SK-N-SH treated with all-trans-retinoic acid at 6 μM for 48 hours (cell line): ENCODE data around the gene PPP2R3C.

Experiments used
- ATAC-seq: fragments of 200-7000 bp; cut with Tn5 transposase; 3 replicates; pipeline ENCODE4 v1.9.1; 2020; ENCODE audit warnings: mild to moderate bottlenecking, moderate library complexity
- ARNTL ChIP-seq: fragments of 450-650 bp; formaldehyde crosslinking; IDR thresholded peaks from 2 replicates; pipeline ENCODE4 v1.5.0; 2020; ENCODE audit warnings: low read depth, mild to moderate bottlenecking, moderate library complexity, borderline replicate concordance
- BACH2 ChIP-seq: fragments of 250-450 bp; sonication (Bioruptor Pico); IDR thresholded peaks from 2 replicates; pipeline ENCODE4 v1.9.0; 2021; ENCODE audit warnings: mild to moderate bottlenecking, borderline replicate concordance
- CSDC2 ChIP-seq: fragments of 250-450 bp; sonication (Bioruptor Pico); IDR thresholded peaks from 2 replicates; pipeline ENCODE4 v1.5.0; 2020; ENCODE audit warnings: mild to moderate bottlenecking, moderate library complexity
- ESRRG ChIP-seq: fragments of 250-450 bp; sonication (Bioruptor Pico); IDR thresholded peaks from 2 replicates; pipeline ENCODE4 v1.6.1; 2021; ENCODE audit warnings: mild to moderate bottlenecking
- GLIS3 ChIP-seq: fragments of 250-450 bp; sonication (Bioruptor Pico); IDR thresholded peaks from 2 replicates; pipeline ENCODE4 v1.5.0; 2020; ENCODE audit warnings: mild to moderate bottlenecking, moderate library complexity
- ISL1 ChIP-seq: fragments of 250-450 bp; sonication (Bioruptor Pico); IDR thresholded peaks from 2 replicates; pipeline ENCODE4 v2.1.2; 2022; ENCODE audit warnings: mild to moderate bottlenecking, moderate library complexity
- OSR1 ChIP-seq: fragments of 250-450 bp; sonication (Bioruptor Pico); IDR thresholded peaks from 2 replicates; pipeline ENCODE4 v1.8.0; 2022; ENCODE audit warnings: moderate library complexity, mild to moderate bottlenecking, inconsistent platforms
- PPARA ChIP-seq: fragments of 250-450 bp; sonication (Bioruptor Pico); IDR thresholded peaks from 2 replicates; pipeline ENCODE4 v1.5.0; 2020; ENCODE audit warnings: mild to moderate bottlenecking, borderline replicate concordance
- SNAI2 ChIP-seq: fragments of 250-450 bp; sonication (Bioruptor Pico); IDR thresholded peaks from 2 replicates; pipeline ENCODE4 v1.5.0; 2020; ENCODE audit warnings: mild to moderate bottlenecking, moderate library complexity
- TCF4 ChIP-seq: fragments of 250-450 bp; sonication (Bioruptor Pico); IDR thresholded peaks from 2 replicates; pipeline ENCODE4 v1.8.0; 2021; ENCODE audit warnings: mild to moderate bottlenecking, moderate library complexity, borderline replicate concordance
- TOX ChIP-seq: fragments of 250-450 bp; sonication (Bioruptor Pico); IDR thresholded peaks from 2 replicates; pipeline ENCODE4 v1.8.0; 2021; ENCODE audit warnings: mild to moderate bottlenecking, moderate library complexity, borderline replicate concordance
- ZC3H10 ChIP-seq: fragments of 250-450 bp; sonication (Bioruptor Pico); IDR thresholded peaks from 2 replicates; pipeline ENCODE4 v1.5.1; 2021; ENCODE audit warnings: mild to moderate bottlenecking, moderate library complexity
- ZFP3 ChIP-seq: fragments of 250-450 bp; sonication (Bioruptor Pico); IDR thresholded peaks from 2 replicates; pipeline ENCODE4 v1.5.0; 2020; ENCODE audit warnings: mild to moderate bottlenecking, moderate library complexity
- ZFP30 ChIP-seq: fragments of 450-650 bp; formaldehyde crosslinking; IDR thresholded peaks from 2 replicates; pipeline ENCODE4 v1.5.0; 2022; ENCODE audit warnings: mild to moderate bottlenecking, moderate library complexity
- ZNF565 ChIP-seq: fragments of 450-650 bp; formaldehyde crosslinking; conservative IDR thresholded peaks from 2 replicates; pipeline ENCODE4 v1.5.0; 2020; ENCODE audit warnings: low read depth, mild to moderate bottlenecking, moderate library complexity
- ZNF70 ChIP-seq: fragments of 450-650 bp; formaldehyde crosslinking; IDR thresholded peaks from 2 replicates; pipeline ENCODE4 v1.5.0; 2020; ENCODE audit warnings: mild to moderate bottlenecking, moderate library complexity
- ZNF8 ChIP-seq: fragments of 450-650 bp; formaldehyde crosslinking; IDR thresholded peaks from 2 replicates; pipeline ENCODE4 v1.5.0; 2020; ENCODE audit warnings: mild to moderate bottlenecking, moderate library complexity
- TF ChIP-seq, protein P1 (sequence below): fragments of 250-450 bp; sonication (Bioruptor Pico); IDR thresholded peaks from 2 replicates; pipeline ENCODE4 v1.5.0; 2020; ENCODE audit warnings: mild to moderate bottlenecking, moderate library complexity
- TF ChIP-seq, protein P2 (sequence below): fragments of 250-450 bp; sonication (Bioruptor Pico); IDR thresholded peaks from 2 replicates; pipeline ENCODE4 v1.5.1; 2020; ENCODE audit warnings: low read depth, mild to moderate bottlenecking, moderate library complexity
- TF ChIP-seq, protein P3 (sequence below): fragments of 250-450 bp; sonication (Bioruptor Pico); IDR thresholded peaks from 2 replicates; pipeline ENCODE4 v1.8.0; 2020; ENCODE audit warnings: mild to moderate bottlenecking, moderate library complexity, borderline replicate concordance
- TF ChIP-seq, protein P4 (sequence below): fragments of 250-450 bp; sonication (Bioruptor Pico); IDR thresholded peaks from 2 replicates; pipeline ENCODE4 v1.5.1; 2021; ENCODE audit warnings: mild to moderate bottlenecking, moderate library complexity
- TF ChIP-seq, protein P5 (sequence below): fragments of 250-450 bp; sonication (Bioruptor Pico); IDR thresholded peaks from 2 replicates; pipeline ENCODE4 v1.8.0; 2021; ENCODE audit warnings: low read depth, mild to moderate bottlenecking, moderate library complexity, borderline replicate concordance

Gene PPP2R3C

DNA sequence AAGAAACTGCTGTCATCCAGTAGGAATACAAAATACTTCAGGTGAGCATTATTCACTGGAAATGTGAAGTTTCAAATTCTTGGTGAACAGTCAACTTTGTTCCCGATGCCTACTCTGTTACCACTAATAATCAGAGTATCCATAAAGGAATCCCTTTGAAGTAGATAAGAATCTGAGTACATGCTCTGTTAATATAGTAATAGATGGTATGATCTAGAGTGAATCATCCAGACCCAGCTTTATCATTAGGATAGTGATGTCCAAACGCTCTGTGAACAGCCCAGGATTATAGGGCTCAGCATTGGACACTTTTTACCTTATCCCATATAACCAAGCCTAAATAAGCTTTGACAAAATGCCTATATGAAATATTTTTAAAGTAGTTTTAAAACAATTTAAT lies 33.3 kb downstream of the PPP2R3C start:
- ATAC-seq, result peak; percentile 53
- TF ChIP-seq ZNF70 (no peak), GLIS3 (CRISPR knock-in tag) (no peak), ZFP3 (CRISPR knock-in tag) (no peak), ISL1 (CRISPR knock-in tag) (no peak), ARNTL (CRISPR knock-in tag) (no peak), ESRRG (CRISPR knock-in tag) (no peak), TOX (CRISPR knock-in tag) (no peak), CSDC2 (CRISPR knock-in tag) (no peak), OSR1 (CRISPR knock-in tag) (no peak), SNAI2 (CRISPR knock-in tag) (no peak), ZNF8 (CRISPR knock-in tag) (no peak), PPARA (CRISPR knock-in tag) (no peak), ZFP30 (no peak), TCF4 (no peak)
- TF ChIP-seq, protein P1, sequence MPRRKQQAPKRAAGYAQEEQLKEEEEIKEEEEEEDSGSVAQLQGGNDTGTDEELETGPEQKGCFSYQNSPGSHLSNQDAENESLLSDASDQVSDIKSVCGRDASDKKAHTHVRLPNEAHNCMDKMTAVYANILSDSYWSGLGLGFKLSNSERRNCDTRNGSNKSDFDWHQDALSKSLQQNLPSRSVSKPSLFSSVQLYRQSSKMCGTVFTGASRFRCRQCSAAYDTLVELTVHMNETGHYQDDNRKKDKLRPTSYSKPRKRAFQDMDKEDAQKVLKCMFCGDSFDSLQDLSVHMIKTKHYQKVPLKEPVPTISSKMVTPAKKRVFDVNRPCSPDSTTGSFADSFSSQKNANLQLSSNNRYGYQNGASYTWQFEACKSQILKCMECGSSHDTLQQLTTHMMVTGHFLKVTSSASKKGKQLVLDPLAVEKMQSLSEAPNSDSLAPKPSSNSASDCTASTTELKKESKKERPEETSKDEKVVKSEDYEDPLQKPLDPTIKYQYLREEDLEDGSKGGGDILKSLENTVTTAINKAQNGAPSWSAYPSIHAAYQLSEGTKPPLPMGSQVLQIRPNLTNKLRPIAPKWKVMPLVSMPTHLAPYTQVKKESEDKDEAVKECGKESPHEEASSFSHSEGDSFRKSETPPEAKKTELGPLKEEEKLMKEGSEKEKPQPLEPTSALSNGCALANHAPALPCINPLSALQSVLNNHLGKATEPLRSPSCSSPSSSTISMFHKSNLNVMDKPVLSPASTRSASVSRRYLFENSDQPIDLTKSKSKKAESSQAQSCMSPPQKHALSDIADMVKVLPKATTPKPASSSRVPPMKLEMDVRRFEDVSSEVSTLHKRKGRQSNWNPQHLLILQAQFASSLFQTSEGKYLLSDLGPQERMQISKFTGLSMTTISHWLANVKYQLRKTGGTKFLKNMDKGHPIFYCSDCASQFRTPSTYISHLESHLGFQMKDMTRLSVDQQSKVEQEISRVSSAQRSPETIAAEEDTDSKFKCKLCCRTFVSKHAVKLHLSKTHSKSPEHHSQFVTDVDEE (CRISPR knock-in tag), result no peak
- TF ChIP-seq, protein P2, sequence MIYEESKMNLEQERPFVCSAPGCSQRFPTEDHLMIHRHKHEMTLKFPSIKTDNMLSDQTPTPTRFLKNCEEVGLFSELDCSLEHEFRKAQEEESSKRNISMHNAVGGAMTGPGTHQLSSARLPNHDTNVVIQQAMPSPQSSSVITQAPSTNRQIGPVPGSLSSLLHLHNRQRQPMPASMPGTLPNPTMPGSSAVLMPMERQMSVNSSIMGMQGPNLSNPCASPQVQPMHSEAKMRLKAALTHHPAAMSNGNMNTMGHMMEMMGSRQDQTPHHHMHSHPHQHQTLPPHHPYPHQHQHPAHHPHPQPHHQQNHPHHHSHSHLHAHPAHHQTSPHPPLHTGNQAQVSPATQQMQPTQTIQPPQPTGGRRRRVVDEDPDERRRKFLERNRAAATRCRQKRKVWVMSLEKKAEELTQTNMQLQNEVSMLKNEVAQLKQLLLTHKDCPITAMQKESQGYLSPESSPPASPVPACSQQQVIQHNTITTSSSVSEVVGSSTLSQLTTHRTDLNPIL, result no peak
- TF ChIP-seq, protein P3, sequence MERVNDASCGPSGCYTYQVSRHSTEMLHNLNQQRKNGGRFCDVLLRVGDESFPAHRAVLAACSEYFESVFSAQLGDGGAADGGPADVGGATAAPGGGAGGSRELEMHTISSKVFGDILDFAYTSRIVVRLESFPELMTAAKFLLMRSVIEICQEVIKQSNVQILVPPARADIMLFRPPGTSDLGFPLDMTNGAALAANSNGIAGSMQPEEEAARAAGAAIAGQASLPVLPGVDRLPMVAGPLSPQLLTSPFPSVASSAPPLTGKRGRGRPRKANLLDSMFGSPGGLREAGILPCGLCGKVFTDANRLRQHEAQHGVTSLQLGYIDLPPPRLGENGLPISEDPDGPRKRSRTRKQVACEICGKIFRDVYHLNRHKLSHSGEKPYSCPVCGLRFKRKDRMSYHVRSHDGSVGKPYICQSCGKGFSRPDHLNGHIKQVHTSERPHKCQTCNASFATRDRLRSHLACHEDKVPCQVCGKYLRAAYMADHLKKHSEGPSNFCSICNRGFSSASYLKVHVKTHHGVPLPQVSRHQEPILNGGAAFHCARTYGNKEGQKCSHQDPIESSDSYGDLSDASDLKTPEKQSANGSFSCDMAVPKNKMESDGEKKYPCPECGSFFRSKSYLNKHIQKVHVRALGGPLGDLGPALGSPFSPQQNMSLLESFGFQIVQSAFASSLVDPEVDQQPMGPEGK (CRISPR knock-in tag), result no peak
- TF ChIP-seq, all 23 proteins: peak for 0

DNA sequence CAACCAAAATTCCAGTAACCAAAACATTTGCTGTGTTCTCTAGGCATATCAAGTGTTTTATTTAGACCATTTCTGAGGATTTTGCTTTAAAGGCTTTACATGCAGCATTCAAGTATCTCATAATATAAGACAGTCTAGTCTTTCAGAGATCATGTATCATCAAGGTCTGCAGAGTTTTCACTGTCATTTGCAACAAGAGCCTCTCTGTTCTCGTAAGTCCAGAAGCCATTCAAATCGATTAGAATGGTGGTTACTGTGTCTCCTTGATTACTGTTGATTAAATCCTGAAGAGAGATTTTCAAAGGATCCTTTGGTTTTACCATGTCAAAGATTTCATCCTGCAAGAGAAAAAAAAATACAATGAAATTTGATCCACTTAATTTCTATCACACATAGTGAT lies 36.3 kb downstream of the PPP2R3C start:
- no peak for ATAC-seq
- TF ChIP-seq ZC3H10 (no peak), ZFP3 (CRISPR knock-in tag) (no peak), OSR1 (CRISPR knock-in tag) (no peak), ZFP30 (no peak), GLIS3 (CRISPR knock-in tag) (no peak), TCF4 (no peak), ZNF8 (CRISPR knock-in tag) (no peak), ESRRG (CRISPR knock-in tag) (no peak), ZNF565 (CRISPR knock-in tag) (no peak), SNAI2 (CRISPR knock-in tag) (no peak), ISL1 (CRISPR knock-in tag) (no peak), PPARA (CRISPR knock-in tag) (no peak), TOX (CRISPR knock-in tag) (no peak)
- TF ChIP-seq, protein P4, sequence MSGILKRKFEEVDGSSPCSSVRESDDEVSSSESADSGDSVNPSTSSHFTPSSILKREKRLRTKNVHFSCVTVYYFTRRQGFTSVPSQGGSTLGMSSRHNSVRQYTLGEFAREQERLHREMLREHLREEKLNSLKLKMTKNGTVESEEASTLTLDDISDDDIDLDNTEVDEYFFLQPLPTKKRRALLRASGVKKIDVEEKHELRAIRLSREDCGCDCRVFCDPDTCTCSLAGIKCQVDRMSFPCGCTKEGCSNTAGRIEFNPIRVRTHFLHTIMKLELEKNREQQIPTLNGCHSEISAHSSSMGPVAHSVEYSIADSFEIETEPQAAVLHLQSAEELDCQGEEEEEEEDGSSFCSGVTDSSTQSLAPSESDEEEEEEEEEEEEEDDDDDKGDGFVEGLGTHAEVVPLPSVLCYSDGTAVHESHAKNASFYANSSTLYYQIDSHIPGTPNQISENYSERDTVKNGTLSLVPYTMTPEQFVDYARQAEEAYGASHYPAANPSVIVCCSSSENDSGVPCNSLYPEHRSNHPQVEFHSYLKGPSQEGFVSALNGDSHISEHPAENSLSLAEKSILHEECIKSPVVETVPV, result no peak

DNA sequence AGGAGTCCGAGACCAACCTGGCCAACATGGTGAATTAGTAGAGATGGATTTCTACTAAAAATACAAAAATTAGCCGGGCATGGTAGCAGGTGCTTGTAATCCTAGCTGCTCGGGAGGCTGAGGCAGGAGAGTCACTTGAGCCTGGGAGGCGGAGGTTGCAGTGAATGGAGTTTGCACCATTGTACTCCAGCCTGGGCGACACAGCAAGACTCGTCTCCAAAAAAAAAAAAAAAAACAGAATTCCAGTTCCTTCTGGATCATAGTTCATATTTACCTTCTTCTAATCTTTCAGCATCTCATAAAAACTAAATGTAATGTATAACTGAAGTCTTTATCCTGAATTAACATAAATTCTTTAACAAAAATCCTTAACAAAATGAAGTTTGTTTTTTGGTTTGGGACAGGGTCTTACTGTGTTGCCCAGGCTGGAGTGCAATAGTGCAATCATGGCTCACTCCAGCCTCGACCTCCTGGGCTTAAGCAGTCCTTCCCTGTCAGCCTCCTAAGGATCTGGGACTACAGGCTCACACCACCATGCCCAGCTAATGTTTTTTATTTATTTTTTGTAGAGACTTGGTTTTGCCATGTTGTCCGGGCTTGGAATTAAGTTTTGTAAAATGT lies 38.1 kb downstream of the PPP2R3C start:
- TF ChIP-seq, protein P5, sequence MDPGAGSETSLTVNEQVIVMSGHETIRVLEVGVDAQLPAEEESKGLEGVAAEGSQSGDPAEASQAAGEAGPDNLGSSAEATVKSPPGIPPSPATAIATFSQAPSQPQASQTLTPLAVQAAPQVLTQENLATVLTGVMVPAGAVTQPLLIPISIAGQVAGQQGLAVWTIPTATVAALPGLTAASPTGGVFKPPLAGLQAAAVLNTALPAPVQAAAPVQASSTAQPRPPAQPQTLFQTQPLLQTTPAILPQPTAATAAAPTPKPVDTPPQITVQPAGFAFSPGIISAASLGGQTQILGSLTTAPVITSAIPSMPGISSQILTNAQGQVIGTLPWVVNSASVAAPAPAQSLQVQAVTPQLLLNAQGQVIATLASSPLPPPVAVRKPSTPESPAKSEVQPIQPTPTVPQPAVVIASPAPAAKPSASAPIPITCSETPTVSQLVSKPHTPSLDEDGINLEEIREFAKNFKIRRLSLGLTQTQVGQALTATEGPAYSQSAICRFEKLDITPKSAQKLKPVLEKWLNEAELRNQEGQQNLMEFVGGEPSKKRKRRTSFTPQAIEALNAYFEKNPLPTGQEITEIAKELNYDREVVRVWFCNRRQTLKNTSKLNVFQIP (CRISPR knock-in tag), result no peak
- TF ChIP-seq, protein P4, result no peak
- TF ChIP-seq ISL1 (CRISPR knock-in tag) (no peak), BACH2 (CRISPR knock-in tag) (no peak), ZNF565 (CRISPR knock-in tag) (no peak), ZC3H10 (no peak), TOX (CRISPR knock-in tag) (no peak), ZNF8 (CRISPR knock-in tag) (no peak), ESRRG (CRISPR knock-in tag) (no peak), ZNF70 (no peak), TCF4 (no peak), SNAI2 (CRISPR knock-in tag) (no peak), ZFP3 (CRISPR knock-in tag) (no peak), OSR1 (CRISPR knock-in tag) (no peak)
- TF ChIP-seq, protein P3 (CRISPR knock-in tag), result no peak
- no peak for ATAC-seq
